ENCODE data around the gene FBLIM1.

DNA sequence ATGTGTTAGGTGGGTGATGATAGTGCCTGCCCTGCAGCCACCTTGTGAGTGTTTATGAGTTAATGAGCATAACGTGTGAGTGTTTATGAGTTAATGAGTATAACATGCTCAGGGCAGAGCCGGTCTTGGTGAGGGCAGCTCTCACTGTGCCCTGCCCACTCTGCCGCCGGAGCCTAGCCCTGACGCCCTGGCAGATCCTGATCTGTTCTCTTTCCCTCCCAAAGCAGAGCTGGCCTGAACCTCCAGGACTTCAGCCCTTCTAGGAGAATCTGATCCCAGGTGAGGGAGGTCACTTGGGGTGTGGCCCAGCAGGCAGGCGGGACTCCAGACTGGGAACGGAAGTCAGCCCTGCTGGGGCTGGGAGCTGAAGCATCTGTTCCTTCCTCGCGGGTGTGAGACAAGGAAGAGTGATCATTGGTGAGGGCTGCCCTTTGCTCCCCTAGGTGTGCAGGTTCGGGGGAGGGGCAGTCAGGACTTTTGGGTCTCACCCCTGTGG lies 5.7 kb downstream of the FBLIM1 start:
- TF ChIP-seq, protein P1, sequence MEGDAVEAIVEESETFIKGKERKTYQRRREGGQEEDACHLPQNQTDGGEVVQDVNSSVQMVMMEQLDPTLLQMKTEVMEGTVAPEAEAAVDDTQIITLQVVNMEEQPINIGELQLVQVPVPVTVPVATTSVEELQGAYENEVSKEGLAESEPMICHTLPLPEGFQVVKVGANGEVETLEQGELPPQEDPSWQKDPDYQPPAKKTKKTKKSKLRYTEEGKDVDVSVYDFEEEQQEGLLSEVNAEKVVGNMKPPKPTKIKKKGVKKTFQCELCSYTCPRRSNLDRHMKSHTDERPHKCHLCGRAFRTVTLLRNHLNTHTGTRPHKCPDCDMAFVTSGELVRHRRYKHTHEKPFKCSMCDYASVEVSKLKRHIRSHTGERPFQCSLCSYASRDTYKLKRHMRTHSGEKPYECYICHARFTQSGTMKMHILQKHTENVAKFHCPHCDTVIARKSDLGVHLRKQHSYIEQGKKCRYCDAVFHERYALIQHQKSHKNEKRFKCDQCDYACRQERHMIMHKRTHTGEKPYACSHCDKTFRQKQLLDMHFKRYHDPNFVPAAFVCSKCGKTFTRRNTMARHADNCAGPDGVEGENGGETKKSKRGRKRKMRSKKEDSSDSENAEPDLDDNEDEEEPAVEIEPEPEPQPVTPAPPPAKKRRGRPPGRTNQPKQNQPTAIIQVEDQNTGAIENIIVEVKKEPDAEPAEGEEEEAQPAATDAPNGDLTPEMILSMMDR (IDR thresholded peaks at IDR 0.05; ENCODE audit: poor library complexity): no peak
- TF ChIP-seq EZH2phosphoT487 (IDR thresholded peaks at IDR 0.05; ENCODE audit: low read depth, severe bottlenecking, unreplicated experiment): no peak
